Frontal cortex (tissue), 4 donors: ENCODE measurements around the gene GJA10. TPM values are rescaled to one million over a fixed set of nuclear protein-coding genes. Genes with fewer than 3 reads are reported as not detected.
"Not testable (repeated sequence)": the region's sequence is repeated elsewhere in the genome, so short reads cannot be mapped to it uniquely, and the experiment has no call there.

Source experiments
- DNase-seq, 2 donors: peaks; one replicate each; pipeline ENCODE4 v3.0.0; 2012; ENCODE audit warnings: low spot score in 2 of 2
- FAIRE-seq: peaks from 2 replicates; lab custom pipeline; 2012; peaks lifted over from hg19 to GRCh38; lab: Jason Lieb, UNC
- total RNA-seq: library from RNA; depleted of rRNA; stranded (reverse); fragments of >200 nt; gene quantifications from one replicate; pipeline ENCODE4 v1.2.3, GENCODE V29; 2014
- donor health status: control.
- donor health status: control.
- donor health status: control.

Gene GJA10
- total RNA-seq, result not detected

DNA sequence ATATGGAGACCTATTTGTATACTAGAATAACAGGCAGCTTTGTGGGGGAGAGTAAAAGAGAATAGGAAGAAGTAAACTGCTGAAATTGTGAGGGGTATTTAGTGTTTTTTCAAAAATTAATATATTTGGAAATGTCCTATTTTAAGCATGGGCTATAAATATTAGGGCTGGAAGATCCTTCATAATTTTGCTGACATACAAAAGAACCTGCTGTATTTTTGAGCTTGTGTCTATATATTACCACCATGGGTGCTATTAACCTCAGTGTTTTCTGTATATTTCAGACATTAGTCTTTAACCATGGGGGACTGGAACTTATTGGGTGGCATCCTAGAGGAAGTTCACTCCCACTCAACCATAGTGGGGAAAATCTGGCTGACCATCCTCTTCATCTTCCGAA lies at the start of gene GJA10:
Gene GJA10 (plus strand): TSS at position 301 of the 400 bp plus-strand sequence. CDS start 0 bp downstream, at position 301.
- DNase-seq, result no peak
- FAIRE-seq, result no peak

DNA sequence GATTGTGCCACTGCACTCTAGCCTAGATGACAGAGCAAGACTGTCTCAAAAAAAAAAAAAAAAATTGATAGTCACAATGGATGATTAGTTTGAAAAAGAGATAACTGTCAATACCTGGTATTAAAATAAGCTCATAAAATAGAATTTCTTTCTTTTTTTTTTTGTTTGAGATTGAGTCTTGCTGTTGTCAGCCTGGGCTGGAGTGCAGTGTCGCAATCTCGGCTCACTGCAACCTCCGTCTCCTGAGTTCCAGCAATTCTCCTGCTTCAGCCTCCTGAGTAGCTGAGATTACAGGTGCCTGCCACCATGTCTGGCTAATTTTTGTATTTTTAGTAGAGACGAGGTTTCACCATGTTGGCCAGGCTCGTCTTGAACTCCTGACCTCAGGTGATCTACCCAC lies 46.8 kb upstream of the GJA10 start:
- FAIRE-seq, result not testable (repeated sequence)

DNA sequence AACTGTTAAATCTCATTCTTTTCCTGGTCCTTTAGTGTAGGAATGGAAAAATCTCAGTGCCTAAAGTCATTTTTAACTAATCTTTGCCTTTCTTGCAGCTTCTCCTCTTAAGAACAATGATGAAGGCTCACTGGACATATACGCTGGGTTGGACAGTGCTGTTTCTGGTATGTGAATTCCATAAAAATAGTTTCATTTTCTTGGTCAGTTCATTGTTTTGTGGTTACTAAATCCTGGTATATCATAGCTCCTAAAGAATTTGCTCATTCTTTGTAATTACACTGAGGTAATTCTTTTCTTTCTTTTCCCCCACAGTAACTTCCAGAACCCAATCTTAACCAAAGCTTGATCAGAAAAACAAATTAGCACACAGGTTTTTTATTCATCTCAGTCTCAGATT lies 41.2 kb upstream of the GJA10 start:
- DNase-seq (no peak), FAIRE-seq (no peak)

More for the DNA sequence above, 46.8 kb upstream of the GJA10 start:
- not testable (repeated sequence) for DNase-seq

DNA sequence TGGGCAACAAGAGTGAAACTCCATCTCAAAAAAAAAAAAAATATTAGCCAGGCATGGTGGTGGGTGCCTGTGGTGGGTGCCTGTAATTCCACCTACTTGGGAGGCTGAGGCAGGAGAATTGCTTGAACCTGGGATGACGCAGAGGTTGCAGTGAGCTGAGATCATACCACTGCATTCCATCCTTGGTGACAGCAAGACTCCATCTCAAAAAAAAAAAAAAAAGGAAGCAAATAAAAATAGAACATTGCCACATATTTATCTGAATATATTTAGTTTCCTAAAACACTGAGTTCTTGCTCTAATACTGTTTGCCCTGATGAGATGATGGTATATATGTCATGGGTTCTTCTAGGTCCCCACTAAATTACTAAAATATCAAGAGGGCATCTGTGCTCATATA lies 36.2 kb upstream of the GJA10 start:
- DNase-seq (no peak), FAIRE-seq (no peak)

DNA sequence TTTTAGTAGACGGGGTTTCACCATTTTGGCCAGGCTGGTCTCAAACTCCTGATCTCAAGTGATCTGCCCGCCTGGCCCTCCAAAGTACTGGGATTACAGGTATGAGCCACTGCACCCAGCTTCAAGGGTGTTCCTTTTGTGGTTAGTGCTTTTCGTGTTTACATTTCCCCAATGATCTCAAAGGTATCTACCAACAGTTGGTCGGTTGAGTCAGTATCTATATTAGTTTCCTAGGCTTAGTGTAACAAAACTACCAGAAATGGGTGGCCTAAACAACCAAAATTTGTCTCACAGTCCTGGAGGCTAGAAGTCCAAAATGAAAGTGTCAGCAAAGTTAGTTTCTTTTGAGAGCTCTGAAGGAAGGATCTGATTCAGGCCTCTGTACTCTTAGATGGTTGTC lies 34.5 kb upstream of the GJA10 start:
- DNase-seq (no peak), FAIRE-seq (no peak)

DNA sequence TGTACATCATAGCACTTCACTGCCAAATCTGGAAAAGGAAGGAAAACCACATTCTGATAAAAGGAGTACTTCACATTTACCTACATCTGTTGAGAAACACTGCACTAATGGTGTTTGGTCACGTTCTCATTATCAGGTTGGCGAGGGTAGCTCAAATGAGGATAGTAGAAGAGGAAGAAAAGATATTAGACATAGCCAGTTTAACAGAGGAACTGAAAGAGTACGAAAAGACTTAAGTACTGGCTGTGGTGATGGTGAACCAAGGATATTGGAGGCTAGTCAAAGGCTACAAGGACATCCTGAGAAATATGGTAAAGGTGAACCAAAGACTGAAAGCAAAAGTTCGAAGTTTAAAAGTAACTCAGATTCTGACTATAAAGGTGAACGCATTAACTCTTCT lies 32.0 kb upstream of the GJA10 start:
- no peak for DNase-seq
- no peak for FAIRE-seq

DNA sequence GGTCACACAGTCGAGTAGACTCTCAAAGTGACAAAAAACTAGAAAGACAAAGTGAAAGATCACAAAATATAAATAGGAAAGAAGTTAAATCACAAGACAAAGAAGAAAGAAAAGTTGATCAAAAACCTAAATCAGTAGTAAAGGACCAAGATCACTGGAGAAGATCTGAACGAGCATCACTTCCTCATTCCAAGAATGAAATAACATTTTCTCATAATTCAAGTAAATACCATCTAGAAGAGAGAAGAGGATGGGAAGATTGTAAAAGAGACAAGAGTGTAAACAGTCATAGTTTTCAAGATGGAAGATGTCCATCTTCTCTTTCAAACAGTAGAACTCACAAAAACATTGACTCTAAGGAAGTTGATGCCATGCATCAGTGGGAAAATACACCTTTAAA lies 31.6 kb upstream of the GJA10 start:
- DNase-seq, result no peak
- no peak for FAIRE-seq

DNA sequence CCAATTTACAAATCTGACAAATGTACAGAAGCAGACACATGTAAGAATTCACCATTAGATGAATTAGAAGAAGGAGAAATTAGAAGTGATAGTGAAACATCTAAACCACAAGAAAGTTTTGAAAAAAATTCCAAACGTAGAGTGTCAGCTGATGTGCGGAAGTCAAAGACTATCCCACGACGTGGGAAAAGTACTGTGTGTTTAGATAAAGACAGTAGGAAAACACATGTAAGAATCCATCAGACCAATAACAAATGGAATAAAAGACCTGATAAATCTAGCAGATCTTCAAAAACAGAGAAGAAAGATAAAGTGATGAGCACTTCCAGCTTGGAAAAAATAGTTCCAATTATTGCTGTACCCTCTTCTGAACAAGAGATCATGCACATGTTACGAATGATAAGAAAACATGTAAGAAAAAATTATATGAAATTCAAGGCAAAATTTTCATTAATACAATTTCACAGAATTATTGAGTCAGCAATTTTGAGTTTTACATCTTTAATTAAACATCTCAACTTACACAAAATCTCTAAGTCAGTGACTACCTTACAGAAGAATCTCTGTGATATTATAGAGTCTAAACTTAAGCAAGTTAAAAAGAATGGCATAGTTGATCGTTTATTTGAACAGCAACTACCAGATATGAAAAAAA lies 28.1 kb upstream of the GJA10 start:
- no peak for FAIRE-seq
- no peak for DNase-seq

DNA sequence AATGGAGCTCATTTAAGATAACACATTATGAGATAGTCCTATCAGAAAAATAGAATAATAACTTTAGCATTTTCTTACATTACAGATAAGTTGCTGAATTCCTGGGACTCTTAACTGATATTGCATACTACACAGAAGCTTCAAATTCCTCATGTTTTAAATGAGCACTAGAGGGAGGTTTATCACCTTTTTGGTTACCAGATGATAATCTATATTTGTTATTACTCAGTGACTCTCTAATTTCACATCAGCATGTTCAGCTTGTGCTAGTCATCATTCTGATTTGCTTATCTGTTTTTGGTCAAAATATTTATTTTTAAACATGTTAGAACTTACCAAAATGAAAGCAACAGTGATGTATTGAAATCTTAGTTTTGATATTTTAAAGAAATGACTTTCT lies 20.5 kb upstream of the GJA10 start:
- DNase-seq (no peak), FAIRE-seq (no peak)

DNA sequence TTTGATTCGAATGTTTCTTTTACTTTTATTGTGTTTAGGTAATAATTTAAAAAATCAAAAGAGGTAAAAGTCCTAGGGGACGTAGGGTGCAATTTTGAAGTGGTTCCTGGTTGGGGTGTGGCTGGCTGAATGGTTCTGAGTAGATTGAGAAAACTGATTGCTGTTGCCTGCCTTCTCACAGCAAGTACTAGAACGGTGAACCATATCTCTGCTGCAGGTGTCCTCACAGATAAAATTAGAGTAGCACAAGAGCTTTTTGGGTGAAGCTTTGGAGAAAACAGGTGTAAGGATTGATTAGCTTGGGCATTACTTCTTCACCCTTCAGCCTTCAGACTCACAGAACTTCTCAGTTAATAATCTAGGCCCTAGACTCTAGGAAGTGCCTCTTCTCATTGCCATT lies 19.8 kb upstream of the GJA10 start:
- no peak for DNase-seq
- FAIRE-seq, result no peak

DNA sequence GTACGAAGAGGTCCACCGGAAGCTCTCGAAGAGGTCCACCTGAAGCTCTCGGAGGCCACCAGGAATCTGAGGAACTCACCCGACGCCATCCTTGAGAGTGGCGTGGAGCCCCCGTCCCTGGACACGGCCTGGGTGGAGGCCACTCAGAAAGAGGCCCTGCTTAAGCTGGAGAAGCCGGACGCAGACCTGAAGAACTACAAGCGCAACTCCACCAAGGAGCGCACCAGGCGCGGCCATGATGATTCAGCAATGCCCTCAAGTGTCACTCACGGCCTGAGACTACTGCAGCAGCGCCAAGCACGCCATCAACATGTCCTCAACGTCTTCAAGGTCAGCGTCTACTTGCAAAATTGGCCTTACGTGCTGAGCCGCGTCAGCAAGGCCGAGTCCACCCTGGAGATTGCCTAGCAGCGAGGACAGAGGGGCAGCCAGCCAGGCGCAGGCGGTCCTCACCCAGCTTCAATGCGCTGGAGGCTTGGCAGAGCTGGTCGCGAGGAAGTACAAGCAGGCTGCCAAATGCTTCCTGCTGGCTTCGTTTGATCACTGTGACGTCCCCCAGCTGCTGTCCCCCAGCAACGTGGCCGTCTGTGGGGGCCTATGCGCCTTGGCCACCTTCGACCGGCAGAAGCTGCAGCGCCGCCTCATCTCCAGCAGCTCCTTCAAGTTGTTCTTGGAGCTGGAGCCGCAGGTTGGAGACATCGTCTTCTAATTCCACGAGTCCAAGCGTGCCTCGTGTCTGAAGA lies 7.7 kb upstream of the GJA10 start:
- DNase-seq (no peak), FAIRE-seq (no peak)

DNA sequence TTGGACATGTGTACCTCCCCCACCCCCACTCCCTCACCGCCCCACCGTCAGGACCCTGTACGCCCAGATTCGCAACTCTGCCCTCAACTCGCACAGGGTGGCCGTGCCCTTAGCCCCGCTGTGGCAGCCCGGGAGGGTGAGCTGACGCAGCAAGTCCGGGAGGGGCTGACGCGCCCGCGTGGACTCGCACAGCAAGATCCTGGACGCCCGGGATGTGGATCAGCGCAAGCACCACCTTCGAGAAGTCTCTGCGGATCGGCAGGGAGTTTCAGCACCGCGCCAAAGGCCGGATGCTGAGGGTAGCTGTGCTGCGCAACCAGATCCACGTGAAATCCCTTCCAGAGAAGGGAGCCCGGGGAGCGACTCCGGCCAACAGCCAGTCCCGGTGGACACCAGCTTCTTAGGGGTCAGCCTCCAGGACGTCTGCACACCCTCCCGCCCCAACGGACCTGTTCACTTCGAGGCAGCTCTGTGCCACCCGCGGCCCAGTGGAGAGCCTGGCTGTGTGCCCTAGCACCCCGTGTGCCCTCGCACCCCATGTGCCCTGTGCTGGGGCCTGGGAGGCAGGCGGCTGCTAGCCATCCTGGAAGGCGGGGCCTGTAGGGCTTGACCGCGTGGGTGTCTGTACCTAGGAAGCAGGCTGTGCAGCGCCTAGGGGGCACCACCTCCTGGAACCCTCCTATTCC lies 6.7 kb upstream of the GJA10 start:
- no peak for FAIRE-seq
- peak in 1 of 2 donors; percentile 12 for DNase-seq

DNA sequence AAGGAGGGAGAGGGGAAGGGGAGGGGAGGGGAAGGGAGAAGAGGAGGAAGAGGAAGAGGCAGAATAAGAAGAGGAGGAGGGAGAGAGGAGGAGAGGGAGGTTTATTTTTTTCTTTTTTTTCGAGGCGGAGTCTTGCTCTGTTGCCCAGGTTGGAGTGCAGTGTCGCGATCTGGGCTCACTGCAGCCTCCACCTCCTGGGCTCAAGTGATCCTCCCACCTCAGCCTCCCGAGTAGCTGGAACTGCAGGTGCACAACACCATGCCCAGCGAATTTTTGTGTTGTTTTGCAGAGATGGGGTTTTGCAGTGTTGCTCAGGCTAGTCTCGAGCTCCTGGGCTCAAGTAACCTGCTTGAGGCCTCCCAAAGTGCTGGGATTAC lies 6.1 kb upstream of the GJA10 start:
- FAIRE-seq (no peak), DNase-seq (no peak)

DNA sequence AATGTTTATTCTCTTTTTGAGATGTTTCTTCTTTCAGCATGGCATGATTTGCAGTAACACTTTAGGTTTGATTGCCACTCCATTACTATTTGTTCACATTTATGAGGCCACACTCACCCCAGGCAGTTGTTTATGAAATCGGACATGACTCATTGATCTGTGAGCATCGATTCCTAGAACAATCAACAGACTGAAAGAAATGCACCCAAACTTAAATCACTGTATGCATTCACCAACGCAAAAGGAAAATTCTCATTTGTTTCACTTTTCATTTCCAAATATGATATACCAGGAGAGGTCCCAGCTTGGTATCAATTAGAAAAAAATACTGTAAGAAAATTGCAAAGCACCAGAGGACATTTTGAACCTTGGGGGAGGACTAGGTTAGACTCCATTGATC lies 5.4 kb upstream of the GJA10 start:
- no peak for FAIRE-seq
- DNase-seq, result no peak

DNA sequence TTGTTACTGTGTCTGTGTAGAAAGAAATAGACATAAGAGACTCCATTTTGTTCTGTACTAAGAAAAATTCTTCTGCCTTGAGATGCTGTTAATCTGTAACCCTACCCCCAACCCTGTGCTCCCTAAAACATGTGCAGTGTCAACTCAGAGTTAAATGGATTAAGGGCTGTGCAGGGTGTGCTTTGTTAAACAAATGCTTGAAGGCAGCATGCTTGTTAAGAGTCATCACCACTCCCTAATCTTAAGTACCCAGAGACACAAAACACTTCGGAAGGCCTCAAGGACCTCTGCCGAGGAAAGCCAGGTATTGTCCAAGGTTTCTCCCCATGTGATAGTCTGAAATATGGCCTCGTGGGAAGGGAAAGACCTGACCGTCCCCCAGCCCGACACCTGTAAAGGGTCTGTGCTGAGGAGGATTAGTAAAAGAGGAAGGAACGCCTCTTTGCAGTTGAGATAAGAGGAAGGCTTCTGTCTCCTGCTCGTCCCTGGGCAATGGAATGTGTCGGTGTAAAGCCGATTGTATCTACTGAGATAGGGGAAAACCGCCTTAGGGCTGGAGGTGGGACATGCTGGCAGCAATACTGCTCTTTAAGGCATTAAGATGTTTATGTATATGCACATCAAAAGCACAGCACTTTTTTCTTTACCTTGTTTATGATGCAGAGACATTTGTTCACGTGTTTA lies 3.3 kb upstream of the GJA10 start:
- not testable (repeated sequence) for DNase-seq, FAIRE-seq

DNA sequence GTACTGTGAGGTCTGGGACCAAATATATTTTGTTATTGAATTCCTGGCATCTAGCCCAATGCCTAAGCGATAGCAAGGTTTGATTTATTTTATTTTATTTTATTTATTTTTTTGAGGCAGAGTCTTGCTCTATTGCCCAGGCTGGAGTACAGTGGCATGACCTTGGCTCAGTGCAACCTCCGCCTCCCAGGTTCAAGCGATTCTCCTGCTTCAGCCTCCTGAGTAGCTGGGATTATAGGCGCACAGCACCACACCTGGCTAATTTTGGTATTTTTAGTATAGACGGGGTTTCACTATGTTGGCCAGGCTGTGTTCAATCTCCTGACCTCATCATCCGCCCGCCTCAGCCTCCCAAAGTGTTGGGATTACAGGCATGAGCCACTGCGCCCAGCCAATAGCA lies 1.7 kb upstream of the GJA10 start:
- FAIRE-seq, DNase-seq: not testable (repeated sequence)

DNA sequence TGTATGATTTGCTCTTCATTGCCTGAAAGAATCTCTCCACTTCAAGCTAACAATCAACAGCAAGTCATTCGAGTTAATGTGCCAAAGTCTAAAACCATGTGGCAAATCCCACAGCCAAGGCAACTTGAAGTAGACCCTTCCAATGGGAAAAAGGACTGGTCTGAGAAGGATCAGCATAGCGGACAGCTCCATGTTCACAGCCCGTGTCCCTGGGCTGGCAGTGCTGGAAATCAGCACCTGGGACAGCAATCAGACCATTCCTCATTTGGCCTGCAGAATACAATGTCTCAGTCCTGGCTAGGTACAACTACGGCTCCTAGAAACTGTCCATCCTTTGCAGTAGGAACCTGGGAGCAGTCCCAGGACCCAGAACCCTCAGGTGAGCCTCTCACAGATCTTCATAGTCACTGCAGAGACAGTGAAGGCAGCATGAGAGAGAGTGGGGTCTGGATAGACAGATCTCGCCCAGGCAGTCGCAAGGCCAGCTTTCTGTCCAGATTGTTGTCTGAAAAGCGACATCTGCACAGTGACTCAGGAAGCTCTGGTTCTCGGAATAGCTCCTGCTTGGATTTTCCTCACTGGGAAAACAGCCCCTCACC lies 1.1 kb downstream of the GJA10 start:
- FAIRE-seq, result no peak
- no peak for DNase-seq

DNA sequence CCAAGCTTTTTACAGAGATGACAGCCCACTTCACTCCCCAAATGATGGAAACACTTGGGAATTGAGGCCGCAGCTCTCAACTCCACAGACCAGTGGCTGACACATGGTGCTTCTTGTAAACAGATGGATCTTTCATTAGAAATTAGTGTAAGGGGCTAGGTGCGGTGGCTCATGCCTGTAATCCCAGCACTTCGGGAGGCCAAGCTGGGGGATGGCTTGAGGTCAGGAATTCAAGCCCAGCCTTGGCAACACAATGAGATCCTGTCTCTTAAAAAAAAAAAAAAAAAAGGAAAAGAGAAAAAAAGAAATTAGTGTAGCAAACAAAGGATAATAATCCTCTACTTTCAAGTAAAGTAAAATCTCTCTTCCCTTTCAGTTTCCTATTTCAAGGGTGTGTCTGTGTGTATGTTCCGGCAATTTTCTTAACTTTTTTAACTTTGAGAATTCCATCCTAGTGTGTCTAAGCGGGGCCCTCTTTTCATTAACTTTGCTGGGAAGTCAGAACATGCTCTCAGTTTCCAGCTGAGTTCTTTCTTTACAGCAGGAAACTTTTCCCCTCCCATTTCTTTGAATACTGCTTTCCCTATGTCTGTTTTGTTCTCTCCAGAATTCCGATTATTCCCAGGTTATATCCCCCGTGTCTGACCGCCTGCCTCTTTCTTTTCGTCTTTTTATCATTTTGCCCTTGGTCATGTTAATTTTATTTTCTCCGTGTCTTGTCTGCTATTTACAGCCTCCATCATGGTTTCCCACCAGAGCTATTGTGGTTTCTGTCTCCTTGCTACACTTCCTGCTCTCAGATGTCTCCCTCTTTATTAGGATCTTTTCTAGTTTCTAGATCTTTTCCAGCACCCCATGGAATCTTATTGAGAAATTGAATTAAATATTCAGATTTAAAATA lies 16.0 kb downstream of the GJA10 start:
- FAIRE-seq, DNase-seq: not testable (repeated sequence)

DNA sequence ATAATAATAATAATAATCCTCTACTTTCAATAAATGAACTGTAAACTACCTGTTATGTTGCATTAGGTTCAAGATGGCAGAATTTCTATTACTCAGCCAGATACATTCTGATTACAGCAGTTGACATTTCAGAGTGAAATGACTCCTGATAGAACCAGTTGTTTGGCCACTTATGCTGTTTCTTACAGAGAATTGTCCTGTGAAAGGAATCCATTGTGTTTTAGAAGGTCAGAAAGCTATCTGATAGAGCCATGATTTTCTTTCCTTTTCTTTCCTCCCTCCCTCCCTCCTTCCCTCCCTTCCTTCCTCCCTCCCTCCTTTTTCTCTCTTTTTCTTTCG lies 16.6 kb downstream of the GJA10 start:
- no peak for DNase-seq
- no peak for FAIRE-seq
